Osteocyte (in vitro differentiated cells): ENCODE measurements around the gene GUCD1. TPM values are rescaled to one million over a fixed set of nuclear protein-coding genes. Genes with fewer than 3 reads are reported as not detected.
A peak's percentile ranks its signal among the peaks of the same experiment; 100 is the strongest.
"Not testable (repeated sequence)": the region's sequence is repeated elsewhere in the genome, so short reads cannot be mapped to it uniquely, and the experiment has no call there.

Experiments used
- DNase-seq: peaks from one replicate; pipeline ENCODE4 v3.0.0; 2021; ENCODE audit warnings: mixed read lengths; ENCODE audit not compliant: unreplicated experiment; ENCODE audit errors: extremely low spot score
- H3K27ac Mint-ChIP-seq: one replicate; pipeline ENCODE4 v1.8.0; 2021; ENCODE audit warnings: mild to moderate bottlenecking, mixed read lengths; ENCODE audit not compliant: unreplicated experiment
- H3K27me3 Mint-ChIP-seq: one replicate; pipeline ENCODE4 v1.8.0; 2021; ENCODE audit warnings: mixed read lengths; ENCODE audit not compliant: unreplicated experiment
- H3K36me3 Mint-ChIP-seq: one replicate; pipeline ENCODE4 v1.8.0; 2021; ENCODE audit warnings: mixed read lengths; ENCODE audit not compliant: unreplicated experiment
- H3K4me1 Mint-ChIP-seq: one replicate; pipeline ENCODE4 v1.8.0; 2021; ENCODE audit warnings: mixed read lengths; ENCODE audit not compliant: unreplicated experiment
- H3K4me3 Mint-ChIP-seq: one replicate; pipeline ENCODE4 v1.8.0; 2021; ENCODE audit warnings: mild to moderate bottlenecking, moderate library complexity, mixed read lengths; ENCODE audit not compliant: unreplicated experiment
- H3K9me3 Mint-ChIP-seq: one replicate; pipeline ENCODE4 v1.8.0; 2021; ENCODE audit warnings: mixed read lengths; ENCODE audit not compliant: unreplicated experiment
- CTCF ChIP-seq: fragments of 200-600 bp; sonication (generic); IDR thresholded peaks from 2 replicates; pipeline ENCODE4 v1.5.0; 2021; ENCODE audit warnings: antibody characterized with exemption, mild to moderate bottlenecking, moderate library complexity
- total RNA-seq: library from RNA; stranded (reverse); gene quantifications from 2 replicates; pipeline ENCODE4 v1.2.1, GENCODE V29; 2021

Gene GUCD1
- total RNA-seq, 1 donor from 2014 or later = 79.3 TPM

- H3K27ac Mint-ChIP-seq = peak overlapping the region; percentile 95
- no peaks in the 10 kb centered on the region for H3K9me3 Mint-ChIP-seq
- DNase-seq = no peak
- no peaks in the 10 kb centered on the region for H3K27me3 Mint-ChIP-seq
- H3K4me3 Mint-ChIP-seq = peak overlapping the region; percentile 97
- TF ChIP-seq CTCF = no peak
- H3K4me1 Mint-ChIP-seq = peaks cover 46% of the 10 kb centered on the region
- peaks cover 10% of the 10 kb centered on the region for H3K36me3 Mint-ChIP-seq
Observed at GRCh38 chr22:24553597-24554312, 1.2 kb downstream of the GUCD1 start.

- H3K27me3 Mint-ChIP-seq, H3K36me3 Mint-ChIP-seq, DNase-seq, H3K9me3 Mint-ChIP-seq: not testable (repeated sequence)
- Mint-ChIP-seq H3K27ac (peak overlapping the region; percentile 95), H3K4me1 (peaks cover 38% of the 10 kb centered on the region), H3K4me3 (peak overlapping the region; percentile 10)
Observed at GRCh38 chr22:24552503-24553286, 2.2 kb downstream of the GUCD1 start.

GRCh38 chr22:24550902-24551435 is 4.0 kb downstream of the GUCD1 start:
- no peaks in the 10 kb centered on the region for H3K27me3 Mint-ChIP-seq
- peak overlapping the region; percentile 34 for H3K27ac Mint-ChIP-seq
- peaks cover 29% of the 10 kb centered on the region for H3K4me1 Mint-ChIP-seq
- no peaks in the 10 kb centered on the region for H3K9me3 Mint-ChIP-seq
- no peak overlapping the region for H3K4me3 Mint-ChIP-seq
- DNase-seq = no peak
- H3K36me3 Mint-ChIP-seq = peaks cover 21% of the 10 kb centered on the region
- TF ChIP-seq CTCF = no peak

- Mint-ChIP-seq H3K36me3 (peaks cover 21% of the 10 kb centered on the region), H3K27ac (peak overlapping the region; percentile 34), H3K27me3 (no peaks in the 10 kb centered on the region), H3K4me1 (peaks cover 33% of the 10 kb centered on the region), H3K4me3 (no peak overlapping the region), H3K9me3 (no peaks in the 10 kb centered on the region)
- no peak for DNase-seq
- TF ChIP-seq CTCF = no peak
Observed at GRCh38 chr22:24550028-24550901, 4.7 kb downstream of the GUCD1 start.

- TF ChIP-seq CTCF = no peak
- Mint-ChIP-seq H3K4me1 (peaks cover 35% of the 10 kb centered on the region), H3K27me3 (no peaks in the 10 kb centered on the region), H3K36me3 (peaks cover 27% of the 10 kb centered on the region), H3K27ac (no peak overlapping the region), H3K4me3 (no peak overlapping the region), H3K9me3 (no peaks in the 10 kb centered on the region)
- DNase-seq = no peak
Observed at GRCh38 chr22:24548812-24549211, 6.1 kb downstream of the GUCD1 start.
